ENCODE measurements around the gene ATP5F1E.

ATP5F1E gene

GRCh38 chr20:59023616-59024015, 8.5 kb downstream of the ATP5F1E start:
- H4K20me1 ChIP-seq (ENCODE audit: insufficient read depth, low read length), result no peaks in the 10 kb centered on the region
- H3K9ac ChIP-seq (ENCODE audit: low read length), result no peak overlapping the region
- no peak overlapping the region for H3K4me2 ChIP-seq (ENCODE audit: low read length)
- no peak overlapping the region for H3K4me3 ChIP-seq (ENCODE audit: low read depth, low read length, poor library complexity, severe bottlenecking)
- H3K27ac ChIP-seq (ENCODE audit: low read depth, low read length, poor library complexity, severe bottlenecking), result no peak overlapping the region
- TF ChIP-seq CTCF (IDR thresholded peaks at IDR 0.05; ENCODE audit: low read length), result no peak
- TF ChIP-seq EZH2 (IDR thresholded peaks at IDR 0.05; ENCODE audit: borderline replicate concordance, low read length), result no peak
- H3K9me3 ChIP-seq (ENCODE audit: low read length), result no peaks in the 10 kb centered on the region
- H3K9me2 ChIP-seq (ENCODE audit: low read depth, low read length), result no peaks in the 10 kb centered on the region
- H3F3A ChIP-seq (ENCODE audit: insufficient read depth, low read length), result 0 out of 2 replicates have a peak, but pooled peaks cover 4% of the 10 kb centered on the region
- peaks cover 15% of the 10 kb centered on the region for H3K79me2 ChIP-seq (ENCODE audit: insufficient read depth, low read length)
- peaks cover 65% of the 10 kb centered on the region for H3K36me3 ChIP-seq (ENCODE audit: insufficient read depth, low read length)
- no peak overlapping the region for H2AFZ ChIP-seq (ENCODE audit: low read length)
- no peaks in the 10 kb centered on the region for H3K27me3 ChIP-seq (ENCODE audit: insufficient read depth, low read length)
- H3K4me1 ChIP-seq (ENCODE audit: insufficient read depth, low read length, severe bottlenecking), result peaks cover 4% of the 10 kb centered on the region

GRCh38 chr20:59022754-59023153, 9.4 kb downstream of the ATP5F1E start:
- H3K27ac ChIP-seq (ENCODE audit: low read depth, low read length, poor library complexity, severe bottlenecking), result no peak overlapping the region
- no peak overlapping the region for H2AFZ ChIP-seq (ENCODE audit: low read length)
- peaks cover 56% of the 10 kb centered on the region for H3K36me3 ChIP-seq (ENCODE audit: insufficient read depth, low read length)
- H4K20me1 ChIP-seq (ENCODE audit: insufficient read depth, low read length), result no peaks in the 10 kb centered on the region
- H3K9ac ChIP-seq (ENCODE audit: low read length), result no peak overlapping the region
- H3K79me2 ChIP-seq (ENCODE audit: insufficient read depth, low read length), result 0 out of 2 replicates have a peak, but pooled peaks cover 7% of the 10 kb centered on the region
- no peak overlapping the region for H3K4me3 ChIP-seq (ENCODE audit: low read depth, low read length, poor library complexity, severe bottlenecking)
- H3K27me3 ChIP-seq (ENCODE audit: insufficient read depth, low read length), result no peaks in the 10 kb centered on the region
- no peaks in the 10 kb centered on the region for H3K9me3 ChIP-seq (ENCODE audit: low read length)
- H3K9me2 ChIP-seq (ENCODE audit: low read depth, low read length), result no peaks in the 10 kb centered on the region
- TF ChIP-seq EZH2 (IDR thresholded peaks at IDR 0.05; ENCODE audit: borderline replicate concordance, low read length), result no peak
- TF ChIP-seq CTCF (IDR thresholded peaks at IDR 0.05; ENCODE audit: low read length), result no peak
- peaks cover under 1% of the 10 kb centered on the region for H3K4me1 ChIP-seq (ENCODE audit: insufficient read depth, low read length, severe bottlenecking)
- no peak overlapping the region for H3K4me2 ChIP-seq (ENCODE audit: low read length)
- H3F3A ChIP-seq (ENCODE audit: insufficient read depth, low read length), result 0 out of 2 replicates have a peak, but pooled peaks cover 4% of the 10 kb centered on the region

- no peaks in the 10 kb centered on the region for H3K27me3 ChIP-seq (ENCODE audit: insufficient read depth, low read length)
- H3K4me2 ChIP-seq (ENCODE audit: low read length), result no peak overlapping the region
- no peak overlapping the region for H2AFZ ChIP-seq (ENCODE audit: low read length)
- peak overlapping the region; percentile 14 for H3K27ac ChIP-seq (ENCODE audit: low read depth, low read length, poor library complexity, severe bottlenecking)
- H3F3A ChIP-seq (ENCODE audit: insufficient read depth, low read length), result 0 out of 2 replicates have a peak, but pooled peaks cover 2% of the 10 kb centered on the region
- H3K4me1 ChIP-seq (ENCODE audit: insufficient read depth, low read length, severe bottlenecking), result peaks cover 18% of the 10 kb centered on the region
- no peaks in the 10 kb centered on the region for H3K79me2 ChIP-seq (ENCODE audit: insufficient read depth, low read length)
- peaks cover 39% of the 10 kb centered on the region for H3K36me3 ChIP-seq (ENCODE audit: insufficient read depth, low read length)
- H3K9ac ChIP-seq (ENCODE audit: low read length), result no peak overlapping the region
- H4K20me1 ChIP-seq (ENCODE audit: insufficient read depth, low read length), result no peaks in the 10 kb centered on the region
- H3K9me3 ChIP-seq (ENCODE audit: low read length), result no peaks in the 10 kb centered on the region
- TF ChIP-seq CTCF (IDR thresholded peaks at IDR 0.05; ENCODE audit: low read length), result no peak
- TF ChIP-seq EZH2 (IDR thresholded peaks at IDR 0.05; ENCODE audit: borderline replicate concordance, low read length), result no peak
- H3K9me2 ChIP-seq (ENCODE audit: low read depth, low read length), result no peaks in the 10 kb centered on the region
- no peak overlapping the region for H3K4me3 ChIP-seq (ENCODE audit: low read depth, low read length, poor library complexity, severe bottlenecking)
These were observed 11.1 kb downstream of the ATP5F1E start for GRCh38 chr20:59020938-59021551.
